ENCODE data around the gene TBX4. TPM values are rescaled to one million over a fixed set of nuclear protein-coding genes. Genes with fewer than 3 reads are reported as not detected.

Gene TBX4
- total RNA-seq, 1 experiment from 2014 or later: not detected

GRCh38 chr17:61479493-61480413 is 27.5 kb downstream of the TBX4 start:
- intact Hi-C loops (cut with micrococcal nuclease): no loop called here
- no TSS peak for BruUV-seq (replicated peaks)
- Histone ChIP-seq H2AFZ (ENCODE audit: low read length) (no peak overlapping the region), H3K36me3 (ENCODE audit: low read depth, low read length) (no peaks in the 10 kb centered on the region), H3K4me3 (ENCODE audit: low read length) (no peak overlapping the region), H3K4me2 (ENCODE audit: low read length) (no peak overlapping the region), H3K27me3 (ENCODE audit: low read length) (no peaks in the 10 kb centered on the region), H3K27ac (ENCODE audit: low read length) (no peak overlapping the region), H3K79me2 (ENCODE audit: low read length) (no peaks in the 10 kb centered on the region), H4K20me1 (ENCODE audit: low read length) (no peaks in the 10 kb centered on the region), H3F3A (ENCODE audit: low read length, unreplicated experiment) (no peaks in the 10 kb centered on the region), H3K9ac (ENCODE audit: low read length) (no peak overlapping the region), H3K4me1 (ENCODE audit: insufficient read depth, low read length) (peaks cover 12% of the 10 kb centered on the region), H3K9me2 (replicated peaks; ENCODE audit: low read length) (no peaks in the 10 kb centered on the region), H3K9me3 (ENCODE audit: low read length) (no peaks in the 10 kb centered on the region)
- ChIA-PET POLR2A (ENCODE audit: unreplicated experiment) (no interaction called here), CTCF (no interaction called here)
- DNase-seq (no peak), ATAC-seq (no peak)
- TF ChIP-seq CTCF (conservative IDR thresholded peaks at IDR 0.05; ENCODE audit: low read depth, low read length): no peak
- no peak for TF ChIP-seq EZH2phosphoT487 (IDR thresholded peaks at IDR 0.05; ENCODE audit: borderline replicate concordance, low read length)
- TF ChIP-seq EZH2 (IDR thresholded peaks at IDR 0.05; ENCODE audit: low read length, unreplicated experiment): no peak

GRCh38 chr17:61480414-61480807 is 28.2 kb downstream of the TBX4 start:
- H3K79me2 ChIP-seq (ENCODE audit: low read length): no peaks in the 10 kb centered on the region
- H3K9me2 ChIP-seq (replicated peaks; ENCODE audit: low read length): no peaks in the 10 kb centered on the region
- intact Hi-C loops (cut with micrococcal nuclease): no loop called here
- TF ChIP-seq EZH2 (IDR thresholded peaks at IDR 0.05; ENCODE audit: low read length, unreplicated experiment) (no peak), EZH2phosphoT487 (IDR thresholded peaks at IDR 0.05; ENCODE audit: borderline replicate concordance, low read length) (no peak), CTCF (conservative IDR thresholded peaks at IDR 0.05; ENCODE audit: low read depth, low read length) (no peak)
- no peaks in the 10 kb centered on the region for H3K9me3 ChIP-seq (ENCODE audit: low read length)
- no peak overlapping the region for H3K4me2 ChIP-seq (ENCODE audit: low read length)
- H2AFZ ChIP-seq (ENCODE audit: low read length): no peak overlapping the region
- DNase-seq: no peak
- H3K27ac ChIP-seq (ENCODE audit: low read length): no peak overlapping the region
- H3K4me3 ChIP-seq (ENCODE audit: low read length): no peak overlapping the region
- BruUV-seq (replicated peaks): no TSS peak
- no peak for ATAC-seq
- no peaks in the 10 kb centered on the region for H3K27me3 ChIP-seq (ENCODE audit: low read length)
- H4K20me1 ChIP-seq (ENCODE audit: low read length): no peaks in the 10 kb centered on the region
- H3K36me3 ChIP-seq (ENCODE audit: low read depth, low read length): no peaks in the 10 kb centered on the region
- no peak overlapping the region for H3K9ac ChIP-seq (ENCODE audit: low read length)
- ChIA-PET POLR2A (ENCODE audit: unreplicated experiment) (no interaction called here), CTCF (no interaction called here)
- no peaks in the 10 kb centered on the region for H3F3A ChIP-seq (ENCODE audit: low read length, unreplicated experiment)
- H3K4me1 ChIP-seq (ENCODE audit: insufficient read depth, low read length): peaks cover 10% of the 10 kb centered on the region; the same call in 1 of the 2 replicates

GRCh38 chr17:61481421-61481820 is 29.2 kb downstream of the TBX4 start:
- TF ChIP-seq CTCF (conservative IDR thresholded peaks at IDR 0.05; ENCODE audit: low read depth, low read length) (no peak), EZH2 (IDR thresholded peaks at IDR 0.05; ENCODE audit: low read length, unreplicated experiment) (no peak), EZH2phosphoT487 (IDR thresholded peaks at IDR 0.05; ENCODE audit: borderline replicate concordance, low read length) (no peak)
- no peak overlapping the region for H3K4me3 ChIP-seq (ENCODE audit: low read length)
- H3K9ac ChIP-seq (ENCODE audit: low read length): no peak overlapping the region
- no TSS peak for BruUV-seq (replicated peaks)
- H3K9me2 ChIP-seq (replicated peaks; ENCODE audit: low read length): no peaks in the 10 kb centered on the region
- no peak overlapping the region for H2AFZ ChIP-seq (ENCODE audit: low read length)
- no peaks in the 10 kb centered on the region for H4K20me1 ChIP-seq (ENCODE audit: low read length)
- H3K4me1 ChIP-seq (ENCODE audit: insufficient read depth, low read length): 0 out of 2 replicates have a peak, but pooled peaks cover 8% of the 10 kb centered on the region
- H3K36me3 ChIP-seq (ENCODE audit: low read depth, low read length): no peaks in the 10 kb centered on the region
- ChIA-PET POLR2A (ENCODE audit: unreplicated experiment) (no interaction called here), CTCF (no interaction called here)
- ATAC-seq (no peak), DNase-seq (no peak)
- H3K4me2 ChIP-seq (ENCODE audit: low read length): no peak overlapping the region
- H3K79me2 ChIP-seq (ENCODE audit: low read length): no peaks in the 10 kb centered on the region
- no peaks in the 10 kb centered on the region for H3K27me3 ChIP-seq (ENCODE audit: low read length)
- H3K9me3 ChIP-seq (ENCODE audit: low read length): no peaks in the 10 kb centered on the region
- H3F3A ChIP-seq (ENCODE audit: low read length, unreplicated experiment): no peaks in the 10 kb centered on the region
- no peak overlapping the region for H3K27ac ChIP-seq (ENCODE audit: low read length)
- intact Hi-C loops (cut with micrococcal nuclease): no loop called here

Measured in PC-3 (cell line).